ENCODE results near the gene CFH. TPM values are rescaled to one million over a fixed set of nuclear protein-coding genes. Genes with fewer than 3 reads are reported as not detected.

The CFH gene
- total and polyA plus RNA-seq, 2 donors (not counting 3 experiments of a cell fraction or from before 2014, with no cell fraction given): 20.7 to 25.3 TPM

DNA sequence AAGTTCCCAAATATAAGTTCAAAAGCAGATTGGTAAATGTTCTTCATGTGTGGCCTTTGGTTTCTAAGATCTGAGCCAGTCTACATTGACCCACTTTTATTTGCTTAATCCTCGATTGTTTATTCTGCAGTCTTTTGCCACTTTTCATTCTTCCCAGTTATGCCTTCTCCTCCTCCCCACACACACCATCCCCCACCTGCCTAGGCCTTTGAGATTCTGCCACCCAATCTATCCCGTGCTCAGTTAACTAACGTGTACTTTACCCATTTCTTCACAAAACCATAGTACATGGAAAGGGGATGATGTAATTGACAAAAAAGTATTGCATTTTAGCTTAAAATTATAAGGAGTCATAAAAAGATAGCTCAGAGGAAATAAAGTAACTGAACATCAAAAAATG lies 3.7 kb downstream of the CFH start:
- DNase-seq (ENCODE audit: low read depth, low spot score) (no peak), FAIRE-seq (no peak)
- no peaks in the 10 kb centered on the region for H4K20me1 ChIP-seq (replicated peaks; ENCODE audit: control insufficient read depth, extremely low read depth, insufficient read depth, low read length)
- no peaks in the 10 kb centered on the region for H3K36me3 ChIP-seq (ENCODE audit: control insufficient read depth in 2 of 2, extremely low read depth in 1 of 2, insufficient read depth in 2 of 2, low read length in 2 of 2)
- BruUV-seq (replicated peaks): no TSS peak
- no peak overlapping the region for H3K4me2 ChIP-seq (ENCODE audit: insufficient read depth, low read length)
- dilution Hi-C loops (cut with MboI; ENCODE audit: extremely low pct_ligation_motif_present, low sequenced_read_pairs) (no loop called here), intact Hi-C loops (cut with micrococcal nuclease) (no loop called here)
- H3K79me2 ChIP-seq (ENCODE audit: control insufficient read depth, insufficient read depth, low read length): no peaks in the 10 kb centered on the region
- peaks cover 7% of the 10 kb centered on the region for H3K4me1 ChIP-seq (ENCODE audit: control insufficient read depth, extremely low read depth, insufficient read depth, low read length)
- H3K9me3 ChIP-seq (replicated peaks; ENCODE audit: control insufficient read depth, insufficient read depth, low read length): no peaks in the 10 kb centered on the region
- no peak overlapping the region for H3K27ac ChIP-seq (ENCODE audit: insufficient read depth, low read depth, low read length)
- no peak overlapping the region for H3K4me3 ChIP-seq (replicated peaks in 1 of 3; ENCODE audit: insufficient read depth in 1 of 3, low read depth in 1 of 3, low read length in 3 of 3)
- ChIA-PET CTCF (interaction anchor here (1.5 to 3.1 kb wide), 2 partner anchors 505 to 507 kb away, joined by 3 to 9 read pairs; no protein-coding TSS in a partner anchor), POLR2A (no interaction called here)
- no peak overlapping the region for H3K9ac ChIP-seq (replicated peaks; ENCODE audit: extremely low read depth, insufficient read depth, low read length)
- H2AFZ ChIP-seq (ENCODE audit: low read depth, low read length): no peak overlapping the region
- TF ChIP-seq CTCF (IDR thresholded peaks at IDR 0.05; ENCODE audit: extremely low read depth in 1 of 2, insufficient read depth in 1 of 2, low read depth in 1 of 2, low read length in 2 of 2) (no peak), GATA2 (IDR thresholded peaks at IDR 0.05; ENCODE audit: insufficient read depth, insufficient read length, low read depth, low read length) (no peak), JUN (IDR thresholded peaks at IDR 0.05; ENCODE audit: borderline replicate concordance, insufficient read depth, insufficient read length, low read depth) (no peak), POLR2A (IDR thresholded peaks at IDR 0.05; ENCODE audit: low read depth, low read length) (no peak), MYC (IDR thresholded peaks at IDR 0.05; ENCODE audit: low read depth, low read length) (no peak), POLR2AphosphoS5 (IDR thresholded peaks at IDR 0.05; ENCODE audit: insufficient read depth, low read depth, low read length) (no peak), EZH2 (IDR thresholded peaks at IDR 0.05; ENCODE audit: borderline replicate concordance, low read depth, low read length, severe bottlenecking) (no peak), FOS (IDR thresholded peaks at IDR 0.05; ENCODE audit: borderline replicate concordance, insufficient read depth, low read length) (no peak)
- no peaks in the 10 kb centered on the region for H3K9me1 ChIP-seq (replicated peaks; ENCODE audit: control insufficient read depth, extremely low read depth, insufficient read depth, low read length)
- H3K27me3 ChIP-seq (ENCODE audit: control insufficient read depth in 2 of 2, insufficient read depth in 2 of 2, low read length in 2 of 2): no peaks in the 10 kb centered on the region

All from endothelial cell of umbilical vein (primary cell).